Endothelial cell of umbilical vein (primary cell): ENCODE data around the gene TSC22D1.

ENCODE experiments used
- CTCF ChIP-seq, 2 donors: IDR thresholded peaks; 1 replicate in 1 of 2; 2 replicates in 1 of 2; pipeline ENCODE4 v1.5.1; 2011; ENCODE audit warnings: low read length in 2 of 2, mild to moderate bottlenecking in 2 of 2, moderate library complexity in 2 of 2, control low read depth in 1 of 2, inconsistent platforms in 1 of 2, low read depth in 1 of 2; ENCODE audit not compliant: insufficient read depth in 1 of 2; ENCODE audit errors: extremely low read depth in 1 of 2
- EZH2 ChIP-seq: IDR thresholded peaks from 2 replicates; pipeline ENCODE4 v1.6.1; 2012; ENCODE audit warnings: borderline replicate concordance, low read depth, mild to moderate bottlenecking, moderate library complexity, low read length, inconsistent platforms; ENCODE audit not compliant: severe bottlenecking
- FOS ChIP-seq: IDR thresholded peaks from 2 replicates; pipeline ENCODE4 v1.6.1; 2011; ENCODE audit warnings: mild to moderate bottlenecking, low read length, moderate library complexity, borderline replicate concordance; ENCODE audit not compliant: insufficient read depth
- MAX ChIP-seq: IDR thresholded peaks from 2 replicates; pipeline ENCODE4 v1.6.1; 2011; ENCODE audit not compliant: insufficient read depth, insufficient read length
- POLR2A ChIP-seq: IDR thresholded peaks from 2 replicates; pipeline ENCODE4 v1.6.1; 2012; ENCODE audit warnings: low read depth, mild to moderate bottlenecking, control low read depth, low read length
- POLR2AphosphoS5 ChIP-seq: IDR thresholded peaks from 2 replicates; pipeline ENCODE4 v1.6.1; 2012; ENCODE audit warnings: low read depth, mild to moderate bottlenecking, control low read depth, low read length, moderate library complexity; ENCODE audit not compliant: insufficient read depth

- TF ChIP-seq CTCF (IDR thresholded peaks at IDR 0.05; ENCODE audit: extremely low read depth in 1 of 2, insufficient read depth in 1 of 2, low read depth in 1 of 2, low read length in 2 of 2), result no peak
- TF ChIP-seq FOS, result no peak
- TF ChIP-seq MAX, result no peak
- no peak for TF ChIP-seq POLR2AphosphoS5
- no peak for TF ChIP-seq EZH2
- no peak for TF ChIP-seq POLR2A
Measured at GRCh38 chr13:44573071-44573470, 3.1 kb downstream of the TSC22D1 start.
